H1 (cell line): ENCODE data around the gene USP10. TPM values are rescaled to one million over a fixed set of nuclear protein-coding genes. Genes with fewer than 3 reads are reported as not detected.

Experiments used
- CTCF ChIA-PET: fragments of 300-600 bp; sonication (Branson Sonifier 250); formaldehyde crosslinking; loops from one replicate; lab custom pipeline; 2021; ENCODE audit not compliant: partially characterized antibody; lab: Charles Lee
- POLR2A ChIA-PET: fragments of 300-600 bp; sonication (Branson Sonifier 250); formaldehyde crosslinking; loops from one replicate; lab custom pipeline; 2021; ENCODE audit warnings: inconsistent platforms; ENCODE audit not compliant: partially characterized antibody; lab: Charles Lee
- DNase-seq, 2 experiments: peaks; one replicate each; pipeline versions ENCODE4 v3.0.0 to v3.0.0-alpha.2; 2010 to 2022; ENCODE audit warnings: low spot score in 2 of 2, low read depth in 1 of 2, mixed read lengths in 1 of 2
- FAIRE-seq: peaks from 2 replicates; lab custom pipeline; 2011; peaks lifted over from hg19 to GRCh38; lab: Jason Lieb, UNC
- H2AFZ ChIP-seq: 2 replicates; pipeline ENCODE4 v1.8.1; 2012; ENCODE audit warnings: low read length, inconsistent platforms
- H2AK5ac ChIP-seq: 2 replicates; pipeline ENCODE4 v1.6.1; 2013; ENCODE audit warnings: low read depth, low read length
- H2BK120ac ChIP-seq: replicated peaks from 2 replicates; pipeline ENCODE3; 2013; ENCODE audit warnings: low read depth, low read length, inconsistent platforms
- H2BK12ac ChIP-seq: 2 replicates; pipeline ENCODE4 v1.6.1; 2013; ENCODE audit warnings: low read depth, low read length
- H2BK15ac ChIP-seq: 2 replicates; pipeline ENCODE4 v1.6.1; 2013; ENCODE audit warnings: low read length
- H2BK20ac ChIP-seq: 2 replicates; pipeline ENCODE4 v1.6.1; 2013; ENCODE audit warnings: low read length
- H2BK5ac ChIP-seq: 2 replicates; pipeline ENCODE4 v1.6.1; 2013; ENCODE audit warnings: low read depth, low read length
- H3K14ac ChIP-seq: 2 replicates; pipeline ENCODE4 v1.6.1; 2013; ENCODE audit warnings: inconsistent platforms; ENCODE audit not compliant: insufficient read length
- H3K18ac ChIP-seq: 2 replicates; pipeline ENCODE4 v1.6.1; 2013; ENCODE audit warnings: low read length; ENCODE audit errors: extremely low read depth
- H3K23ac ChIP-seq: 2 replicates; pipeline ENCODE4 v1.6.1; 2013; ENCODE audit warnings: inconsistent platforms; ENCODE audit not compliant: insufficient read length
- H3K23me2 ChIP-seq: 2 replicates; pipeline ENCODE4 v1.6.1; 2013; ENCODE audit warnings: low read depth, low read length
- H3K27ac ChIP-seq: 2 replicates; pipeline ENCODE4 v1.6.1; 2011; ENCODE audit warnings: low read depth, low read length, inconsistent platforms
- H3K27me3 ChIP-seq, 4 experiments: replicated peaks in 1 of 4; 1 replicate in 1 of 4; 2 replicates in 3 of 4; pipeline versions ENCODE4 v1.6.1 to v1.8.1; 2011 to 2013; ENCODE audit warnings: low read length in 3 of 4, mild to moderate bottlenecking in 3 of 4, inconsistent platforms in 2 of 4, mixed read lengths in 2 of 4, moderate library complexity in 1 of 4; ENCODE audit not compliant: control insufficient read depth in 3 of 4, insufficient read depth in 3 of 4; ENCODE audit errors: extremely low read depth in 1 of 4
- H3K36me3 ChIP-seq, 4 experiments: 2 replicates each; pipeline versions ENCODE4 v1.6.1 to v1.8.1; 2011 to 2013; ENCODE audit warnings: mild to moderate bottlenecking in 4 of 4, low read length in 3 of 4, moderate library complexity in 2 of 4, control low read depth in 1 of 4, inconsistent platforms in 1 of 4; ENCODE audit not compliant: insufficient read depth in 4 of 4, control insufficient read depth in 2 of 4
- H3K4ac ChIP-seq: replicated peaks from 2 replicates; pipeline ENCODE3; 2013; ENCODE audit warnings: low read length, low read depth, mixed read lengths, inconsistent platforms; ENCODE audit not compliant: insufficient read length
- H3K4me1 ChIP-seq, 4 experiments: replicated peaks in 1 of 4; 1 replicate in 1 of 4; 2 replicates in 3 of 4; pipeline versions ENCODE4 v1.6.1 to v1.8.1; 2011 to 2013; ENCODE audit warnings: low read length in 3 of 4, inconsistent platforms in 2 of 4, mixed read lengths in 1 of 4; ENCODE audit not compliant: insufficient read depth in 4 of 4, control insufficient read depth in 3 of 4
- H3K4me2 ChIP-seq, 2 experiments: 2 replicates each; pipeline versions ENCODE4 v1.6.1 to v1.8.1; 2011 to 2013; ENCODE audit warnings: low read depth in 2 of 2, low read length in 2 of 2, control low read depth in 1 of 2, inconsistent platforms in 1 of 2, mild to moderate bottlenecking in 1 of 2; ENCODE audit not compliant: insufficient read depth in 1 of 2
- H3K4me3 ChIP-seq, 4 experiments: fragments of 200-600, 300-600 bp in 1 of 4; sonication (generic), shearing (Covaris generic), sonication (Bioruptor Twin) in 1 of 4; 2 replicates each; pipeline versions ENCODE4 v1.5.1 to v1.8.1; 2011 to 2016; ENCODE audit warnings: low read length in 4 of 4, low read depth in 3 of 4, control low read depth in 2 of 4, inconsistent platforms in 2 of 4, mild to moderate bottlenecking in 2 of 4, mixed read lengths in 1 of 4, moderate library complexity in 1 of 4; ENCODE audit not compliant: insufficient read depth in 2 of 4; ENCODE audit errors: extremely low read depth in 1 of 4
- H3K56ac ChIP-seq: replicated peaks from 2 replicates; pipeline ENCODE3; 2013; ENCODE audit warnings: low read depth, mild to moderate bottlenecking, mixed read lengths, low read length, inconsistent platforms; ENCODE audit not compliant: insufficient read length
- H3K79me1 ChIP-seq: 2 replicates; pipeline ENCODE4 v1.6.1; 2013; ENCODE audit warnings: low read depth, low read length, control low read depth
- H3K79me2 ChIP-seq, 2 experiments: 2 replicates each; pipeline versions ENCODE4 v1.6.1 to v1.8.1; 2012 to 2013; ENCODE audit warnings: low read length in 2 of 2, mild to moderate bottlenecking in 2 of 2, inconsistent platforms in 1 of 2; ENCODE audit not compliant: insufficient read depth in 2 of 2, control insufficient read depth in 1 of 2
- H3K9ac ChIP-seq, 4 experiments: replicated peaks in 1 of 4; 1 replicate in 1 of 4; 2 replicates in 3 of 4; pipeline versions ENCODE4 v1.6.1 to v1.8.1; 2011 to 2013; ENCODE audit warnings: low read depth in 3 of 4, low read length in 3 of 4, control low read depth in 2 of 4, mild to moderate bottlenecking in 2 of 4, moderate library complexity in 2 of 4, inconsistent platforms in 1 of 4; ENCODE audit errors: extremely low read depth in 1 of 4
- H3K9me3 ChIP-seq, 2 experiments: 2 replicates each; pipeline versions ENCODE4 v1.6.1 to v1.8.1; 2012 to 2013; ENCODE audit warnings: mild to moderate bottlenecking in 2 of 2, moderate library complexity in 2 of 2, control low read depth in 1 of 2, inconsistent platforms in 1 of 2, low read depth in 1 of 2, low read length in 1 of 2, mixed read lengths in 1 of 2; ENCODE audit not compliant: insufficient read depth in 2 of 2
- H4K20me1 ChIP-seq, 2 experiments: replicated peaks in 1 of 2; 2 replicates each; pipeline versions ENCODE3 to v1.8.1; 2011 to 2013; ENCODE audit warnings: inconsistent platforms in 2 of 2, low read length in 2 of 2, mild to moderate bottlenecking in 1 of 2; ENCODE audit not compliant: insufficient read depth in 2 of 2, control insufficient read depth in 1 of 2
- H4K5ac ChIP-seq: 2 replicates; pipeline ENCODE4 v1.6.1; 2013; ENCODE audit warnings: low read length, low read depth, mixed read lengths, inconsistent platforms; ENCODE audit not compliant: insufficient read length
- H4K8ac ChIP-seq: 2 replicates; pipeline ENCODE4 v1.8.0; 2013; ENCODE audit warnings: mild to moderate bottlenecking, moderate library complexity, low read length, inconsistent platforms; ENCODE audit not compliant: insufficient read depth; ENCODE audit errors: extremely low read depth
- H4K91ac ChIP-seq: replicated peaks from 2 replicates; pipeline ENCODE3; 2013; ENCODE audit warnings: low read length, mixed read lengths, inconsistent platforms; ENCODE audit not compliant: insufficient read length
- BACH1 ChIP-seq: IDR thresholded peaks from 2 replicates; pipeline ENCODE4 v1.6.1; 2012; ENCODE audit warnings: low read length, improper control_type of control experiment
- BRCA1 ChIP-seq: IDR thresholded peaks from 2 replicates; pipeline ENCODE4 v1.6.1; 2012; ENCODE audit warnings: low read depth, low read length, improper control_type of control experiment
- HDAC2 ChIP-seq, 2 experiments: fragments of 300-600 bp in 1 of 2; sonication (generic) in 1 of 2; IDR thresholded peaks; 2 replicates each; pipeline ENCODE4 v1.6.1; 2011 to 2012; ENCODE audit warnings: low read depth in 2 of 2, low read length in 2 of 2, mild to moderate bottlenecking in 2 of 2, moderate library complexity in 2 of 2, borderline replicate concordance in 1 of 2, inconsistent platforms in 1 of 2
- JUND ChIP-seq: IDR thresholded peaks from 2 replicates; pipeline ENCODE4 v1.6.1; 2011; ENCODE audit warnings: mild to moderate bottlenecking, improper control_type of control experiment, low read length
- NANOG ChIP-seq: IDR thresholded peaks from 2 replicates; pipeline ENCODE4 v1.6.1; 2011; ENCODE audit warnings: low read length, low read depth, mild to moderate bottlenecking, inconsistent platforms; ENCODE audit not compliant: insufficient read depth, poor library complexity, severe bottlenecking
- POLR2A ChIP-seq, 2 experiments: IDR thresholded peaks; 1 replicate in 1 of 2; 2 replicates in 1 of 2; pipeline ENCODE4 v1.6.1; 2011; ENCODE audit warnings: low read depth in 2 of 2, low read length in 2 of 2, mild to moderate bottlenecking in 2 of 2; ENCODE audit errors: control extremely low read depth in 1 of 2
- POU5F1 ChIP-seq: IDR thresholded peaks from 2 replicates; pipeline ENCODE4 v1.6.1; 2011; ENCODE audit warnings: low read depth, mild to moderate bottlenecking, low read length, moderate library complexity
- RAD21 ChIP-seq, 2 experiments: IDR thresholded peaks in 1 of 2; conservative IDR thresholded peaks in 1 of 2; 2 replicates each; pipeline ENCODE4 v1.6.1; 2011; ENCODE audit warnings: low read depth in 2 of 2, low read length in 2 of 2, improper control_type of control experiment in 1 of 2, inconsistent platforms in 1 of 2, mild to moderate bottlenecking in 1 of 2, moderate library complexity in 1 of 2
- RFX5 ChIP-seq: IDR thresholded peaks from 2 replicates; pipeline ENCODE4 v1.6.1; 2011; ENCODE audit warnings: low read depth, low read length, improper control_type of control experiment, borderline replicate concordance
- RXRA ChIP-seq: IDR thresholded peaks from 2 replicates; pipeline ENCODE4 v1.6.1; 2011; ENCODE audit warnings: low read depth, mild to moderate bottlenecking, low read length, moderate library complexity; ENCODE audit not compliant: insufficient read depth
- SIRT6 ChIP-seq: IDR thresholded peaks from one replicate; pipeline ENCODE4 v1.7.1; 2012; ENCODE audit warnings: low read length, inconsistent platforms
- SP1 ChIP-seq: IDR thresholded peaks from 2 replicates; pipeline ENCODE4 v1.6.1; 2011; ENCODE audit warnings: low read depth, low read length
- SP4 ChIP-seq: IDR thresholded peaks from 2 replicates; pipeline ENCODE4 v1.6.1; 2012; ENCODE audit warnings: low read length, inconsistent platforms
- TBP ChIP-seq: IDR thresholded peaks from 2 replicates; pipeline ENCODE4 v1.6.1; 2011; ENCODE audit warnings: low read depth, low read length, improper control_type of control experiment
- YY1 ChIP-seq: IDR thresholded peaks from 2 replicates; pipeline ENCODE4 v1.6.1; 2011; ENCODE audit warnings: low read depth, mild to moderate bottlenecking, low read length
- WGBS, 2 experiments: shearing (Covaris generic) in 1 of 2; methylation state at CpG; one replicate each; pipeline versions ENCODE4 v1.1.6 to v1.1.7; 2013 to 2015; ENCODE audit warnings: low lambda C conversion rate in 2 of 2, mixed read lengths in 2 of 2, inconsistent platforms in 1 of 2, low coverage in 1 of 2, missing lambda C conversion rate in 1 of 2; ENCODE audit not compliant: insufficient replicate concordance in 2 of 2, insufficient coverage in 1 of 2, insufficient read length in 1 of 2; ENCODE audit errors: extremely low coverage in 1 of 2, missing lambda C conversion rate in 1 of 2; 5-methylcytosine and 5-hydroxymethylcytosine counted together
- polyA plus RNA-seq, 7 experiments: library from polyadenylated mRNA; depleted of rRNA in 3 of 7; stranded (reverse) in 5 of 7; unstranded in 2 of 7; fragments of >200 nt in 5 of 7; fragments of 200-250 nt in 2 of 7; gene quantifications; 1 replicate in 5 of 7; 2 replicates in 1 of 7; 4 replicates in 1 of 7; pipeline versions ENCODE4 v1.2.1 to v1.2.3, GENCODE V29; 2011 to 2013; ENCODE audit warnings: missing spikeins in 2 of 7, mixed read lengths in 2 of 7
- total RNA-seq: library from RNA; stranded (reverse); fragmentation: NEBNext Ultra II Directional; extraction: Animal tissue kit (Norgen Biotek cat#: 25700); gene quantifications from 2 replicates; pipeline ENCODE4 v1.2.1, GENCODE V29; 2021

USP10 gene
- total and polyA plus RNA-seq, 2 of the 8 experiments (the other 6 are each of a cell fraction or from before 2014, with no cell fraction given) = 171 to 195 TPM

DNA sequence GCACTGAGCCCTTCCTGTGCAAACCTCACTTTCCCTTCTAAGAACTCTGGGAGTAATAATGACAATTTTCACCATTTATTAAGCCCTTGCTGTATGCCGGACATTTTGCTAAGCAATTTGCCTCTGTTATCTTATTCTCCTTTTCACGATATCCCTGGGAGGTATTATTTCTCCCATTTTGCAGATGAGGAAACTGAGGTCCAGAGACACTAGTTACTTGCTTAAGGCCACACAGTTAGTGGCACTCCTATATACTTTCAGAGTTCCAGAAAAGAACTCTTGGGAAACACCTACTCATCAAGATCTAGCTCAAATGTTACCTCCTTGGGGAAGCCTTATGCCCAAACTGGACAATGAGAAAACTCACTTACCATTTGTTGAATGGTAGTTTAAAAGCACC is 4.8 kb upstream of the USP10 start:
- no peak overlapping the region for H2BK120ac ChIP-seq
- H4K20me1 ChIP-seq = no peaks in the 10 kb centered on the region
- H3K27ac ChIP-seq = no peak overlapping the region
- peaks cover 0 to 4% (median 2%) of the 10 kb centered on the region in 4 experiments; a peak in 2 of 7 replicates for H3K4me1 ChIP-seq
- H4K91ac ChIP-seq = no peak overlapping the region
- 89% methylated on average over 2 of the region's 2 CpGs; no CpG with 5 or more reads in 1 of the 2 experiments for WGBS, 2 experiments
- H3K27me3 ChIP-seq = no peaks in the 10 kb centered on the region
- H4K5ac ChIP-seq = no peak overlapping the region
- no peaks in the 10 kb centered on the region for H3K79me1 ChIP-seq
- H3K18ac ChIP-seq = no peak overlapping the region
- no peak overlapping the region for H3K4me3 ChIP-seq
- no peak overlapping the region for H3K9ac ChIP-seq
- FAIRE-seq = no peak
- H3K56ac ChIP-seq = no peak overlapping the region
- ChIA-PET POLR2A (interaction anchor here (1.1 to 1.5 kb wide), 4 partner anchors 9 to 19 kb away, joined by 3 to 5 read pairs (median 4); no protein-coding TSS in a partner anchor), CTCF (interaction anchor here (0.9 to 4.7 kb wide), 9 partner anchors 9 to 520 kb away, joined by 3 to 19 read pairs (median 4); no protein-coding TSS in a partner anchor)
- H3K4ac ChIP-seq = no peak overlapping the region
- no peak overlapping the region for H2AFZ ChIP-seq
- H2BK20ac ChIP-seq = no peak overlapping the region
- H2BK12ac ChIP-seq = no peak overlapping the region
- H3K4me2 ChIP-seq = no peak overlapping the region
- no peak overlapping the region for H2BK5ac ChIP-seq
- no peak overlapping the region for H2BK15ac ChIP-seq
- no peak overlapping the region for H3K23ac ChIP-seq
- peaks cover under 1 to 2% of the 10 kb centered on the region in 2 experiments; a peak in 3 of 4 replicates for H3K79me2 ChIP-seq
- peaks cover 2% of the 10 kb centered on the region for H3K23me2 ChIP-seq
- H3K9me3 ChIP-seq = no peaks in the 10 kb centered on the region
- H2AK5ac ChIP-seq = no peak overlapping the region
- no peak overlapping the region for H3K14ac ChIP-seq
- H4K8ac ChIP-seq = no peak overlapping the region; the same call in 1 of the 2 replicates
- DNase-seq = no peak
- H3K36me3 ChIP-seq = no peaks in the 10 kb centered on the region
- TF ChIP-seq SP4 (no peak), BRCA1 (no peak), SIRT6 (no peak), HDAC2 (IDR thresholded peaks at IDR 0.05; ENCODE audit: borderline replicate concordance in 1 of 2, low read depth in 2 of 2, low read length in 2 of 2) (no peak), SP1 (no peak), POLR2A (IDR thresholded peaks at IDR 0.05; ENCODE audit: control extremely low read depth in 1 of 2, low read depth in 2 of 2, low read length in 2 of 2) (no peak), NANOG (no peak), RAD21 (IDR thresholded peaks at IDR 0.05 in 1 of 2, conservative IDR thresholded peaks at IDR 0.05 in 1 of 2; ENCODE audit: low read depth in 2 of 2, low read length in 2 of 2) (no peak), RFX5 (no peak), BACH1 (no peak), YY1 (no peak), POU5F1 (no peak), RXRA (no peak), TBP (no peak), JUND (no peak)
